GM12801 (cell line): ENCODE measurements around the gene RNGTT.

Experiments
- TF ChIP-seq, protein P1 (sequence below): IDR thresholded peaks from one replicate; pipeline ENCODE4 v1.5.1; 2011; ENCODE audit warnings: control low read depth; ENCODE audit not compliant: insufficient read length; ENCODE audit errors: extremely low read depth

Gene RNGTT

DNA sequence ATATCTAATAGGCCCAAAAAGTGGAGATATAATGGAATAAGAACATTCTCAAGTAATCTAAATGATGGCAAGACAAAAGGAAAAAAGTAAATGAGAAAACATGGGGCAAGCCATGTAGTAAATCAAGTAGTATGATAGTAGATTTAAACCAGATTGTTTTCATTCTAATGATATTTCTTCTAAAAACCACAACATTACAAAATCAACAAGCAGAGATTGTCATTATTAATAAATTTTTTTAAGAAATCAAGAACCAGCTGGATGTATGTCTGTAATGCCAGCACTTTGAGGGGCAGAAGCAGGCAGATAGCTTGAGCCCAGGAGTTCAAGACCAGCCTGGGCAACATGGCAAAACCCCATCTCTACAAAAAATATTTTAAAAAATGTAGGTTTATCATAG lies 155.0 kb downstream of the RNGTT start:
- TF ChIP-seq, protein P1, sequence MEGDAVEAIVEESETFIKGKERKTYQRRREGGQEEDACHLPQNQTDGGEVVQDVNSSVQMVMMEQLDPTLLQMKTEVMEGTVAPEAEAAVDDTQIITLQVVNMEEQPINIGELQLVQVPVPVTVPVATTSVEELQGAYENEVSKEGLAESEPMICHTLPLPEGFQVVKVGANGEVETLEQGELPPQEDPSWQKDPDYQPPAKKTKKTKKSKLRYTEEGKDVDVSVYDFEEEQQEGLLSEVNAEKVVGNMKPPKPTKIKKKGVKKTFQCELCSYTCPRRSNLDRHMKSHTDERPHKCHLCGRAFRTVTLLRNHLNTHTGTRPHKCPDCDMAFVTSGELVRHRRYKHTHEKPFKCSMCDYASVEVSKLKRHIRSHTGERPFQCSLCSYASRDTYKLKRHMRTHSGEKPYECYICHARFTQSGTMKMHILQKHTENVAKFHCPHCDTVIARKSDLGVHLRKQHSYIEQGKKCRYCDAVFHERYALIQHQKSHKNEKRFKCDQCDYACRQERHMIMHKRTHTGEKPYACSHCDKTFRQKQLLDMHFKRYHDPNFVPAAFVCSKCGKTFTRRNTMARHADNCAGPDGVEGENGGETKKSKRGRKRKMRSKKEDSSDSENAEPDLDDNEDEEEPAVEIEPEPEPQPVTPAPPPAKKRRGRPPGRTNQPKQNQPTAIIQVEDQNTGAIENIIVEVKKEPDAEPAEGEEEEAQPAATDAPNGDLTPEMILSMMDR, result no peak

DNA sequence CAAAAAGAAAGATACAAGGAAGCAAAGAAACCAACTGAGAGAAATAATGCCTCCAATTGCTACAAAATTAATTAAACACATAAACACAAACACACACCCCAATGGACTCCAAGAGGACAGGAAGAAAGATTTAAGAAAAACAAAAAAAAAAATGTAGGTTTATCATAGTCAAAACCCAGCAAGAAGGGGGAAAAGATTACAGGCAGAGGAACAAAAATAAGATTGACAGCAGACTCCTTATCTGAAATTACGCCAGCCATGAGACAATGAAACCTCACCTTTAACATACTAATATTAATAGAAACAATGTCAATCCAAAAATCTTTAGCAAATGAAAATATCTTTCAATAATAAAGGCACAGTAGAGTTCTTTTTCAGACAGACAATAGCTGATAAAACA lies 155.8 kb downstream of the RNGTT start:
- TF ChIP-seq, protein P1, result no peak

DNA sequence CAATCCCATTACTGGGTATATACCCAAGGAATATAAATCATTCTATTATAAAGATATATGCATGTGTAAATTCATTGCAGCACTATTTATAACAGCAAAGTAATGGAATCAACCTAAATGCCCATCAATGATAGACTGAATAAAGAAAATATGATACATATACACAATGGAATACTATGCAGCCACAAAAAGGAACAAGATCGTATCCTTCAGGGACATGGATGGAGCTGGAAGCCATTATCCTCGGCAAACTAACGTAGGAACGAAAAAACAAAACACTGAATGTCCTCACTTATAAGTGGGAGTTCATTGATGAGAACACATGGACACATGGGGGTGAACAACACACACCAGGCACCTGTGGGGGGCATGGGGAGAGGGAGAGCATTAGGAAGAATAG lies 156.7 kb downstream of the RNGTT start:
- TF ChIP-seq, protein P1, result no peak

DNA sequence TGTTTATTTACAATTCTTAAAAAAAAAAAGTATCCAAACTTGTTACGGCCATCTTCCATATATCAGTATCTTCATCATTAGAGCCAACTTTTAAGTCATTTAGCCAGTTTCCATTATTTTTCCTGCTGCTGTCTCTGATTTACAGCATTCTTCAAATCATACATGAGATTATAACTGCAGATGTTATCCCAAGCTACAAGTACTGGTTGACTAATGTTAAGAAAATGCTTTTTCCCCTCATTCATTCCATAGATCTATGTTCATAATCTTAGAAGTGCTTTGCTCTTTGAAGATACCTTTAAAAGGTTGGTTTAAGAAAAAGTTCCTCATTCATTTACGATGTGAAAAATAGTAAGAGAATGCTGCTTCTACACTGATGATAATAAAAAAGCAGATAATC lies 158.7 kb downstream of the RNGTT start:
- TF ChIP-seq, protein P1, result no peak

DNA sequence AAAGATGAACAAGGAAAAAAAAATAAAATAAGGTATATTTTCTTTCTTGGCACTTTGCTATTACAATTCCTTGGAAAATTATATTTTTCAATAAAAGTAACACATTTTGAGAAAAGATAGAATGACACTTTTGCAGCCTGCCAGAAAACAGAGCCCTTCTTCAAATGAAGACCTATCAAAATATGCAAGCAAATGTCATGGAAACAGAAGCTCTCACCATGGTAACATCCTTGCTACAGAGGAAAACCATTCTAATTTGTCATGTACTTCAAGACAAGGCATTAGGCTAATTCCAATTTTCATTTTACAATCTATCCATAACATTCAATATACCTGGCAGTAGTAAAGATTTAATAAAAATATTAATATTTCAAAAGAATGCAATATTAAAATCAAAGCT lies 177.9 kb downstream of the RNGTT start:
- TF ChIP-seq, protein P1, result no peak

DNA sequence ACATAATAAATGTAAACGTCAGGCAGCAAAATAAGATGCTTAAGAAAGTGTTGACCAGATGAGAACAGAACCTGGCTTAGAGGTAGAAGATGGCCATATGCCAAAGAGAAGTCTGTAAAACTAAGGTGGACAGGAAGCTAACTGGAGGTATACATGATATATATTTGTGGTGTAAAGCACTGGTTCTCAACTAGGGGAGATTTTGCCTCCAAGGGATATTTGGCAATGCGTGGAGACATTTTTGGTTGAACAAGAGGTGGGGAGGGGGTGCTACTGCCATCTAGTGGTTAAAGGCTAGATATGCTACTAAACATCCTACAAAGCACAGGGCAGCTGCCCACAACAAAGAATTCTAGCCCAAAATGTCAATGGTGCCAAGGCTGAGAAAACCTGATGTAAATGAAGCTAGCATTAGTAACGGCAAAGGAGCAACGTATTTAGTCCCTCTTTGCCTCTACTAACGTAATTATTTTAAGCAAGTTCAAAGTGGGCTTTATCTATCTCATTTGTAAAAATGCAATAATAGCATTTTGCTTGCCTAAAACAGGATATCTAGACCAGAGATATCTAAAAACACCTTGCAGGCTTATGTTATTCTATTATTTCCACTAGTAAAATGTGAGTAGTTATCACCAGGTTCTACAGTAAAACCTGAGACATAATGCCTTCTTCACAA lies 182.6 kb downstream of the RNGTT start:
- TF ChIP-seq, protein P1, result no peak

DNA sequence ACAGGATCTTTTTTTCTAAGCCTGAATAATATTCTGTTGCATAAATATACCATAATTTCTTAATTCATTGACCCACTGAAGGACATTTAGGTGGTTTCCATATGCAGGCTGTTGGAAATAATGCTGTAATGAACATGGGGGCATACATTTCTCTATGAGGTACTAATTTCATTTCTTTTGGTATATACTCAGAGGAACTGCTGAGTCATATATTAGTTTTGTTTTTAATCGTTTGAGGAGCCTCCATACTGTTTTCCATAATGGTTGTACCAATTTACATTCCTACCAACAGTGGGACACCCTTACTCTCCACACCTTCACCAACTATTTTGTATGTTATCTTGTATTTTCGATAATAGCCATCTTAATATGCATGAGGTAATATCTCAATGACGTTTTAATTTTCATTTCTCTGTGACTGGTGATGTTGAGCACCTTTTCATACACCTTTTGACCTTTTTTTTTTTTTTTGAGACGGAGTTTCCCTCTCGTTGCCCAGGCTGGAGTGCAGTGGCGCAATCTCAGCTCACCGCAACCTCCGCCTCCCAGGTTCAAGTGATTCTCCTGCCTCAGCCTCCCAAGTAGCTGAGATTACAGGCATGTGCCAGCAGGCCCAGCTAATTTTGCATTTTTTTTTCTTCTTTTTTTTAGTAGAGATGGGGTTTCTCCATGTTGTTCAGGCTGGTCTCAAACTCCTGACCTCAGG lies 187.4 kb downstream of the RNGTT start:
- TF ChIP-seq, protein P1, result no peak
